Common myeloid progenitor, CD34-positive (primary cell): ENCODE data around the gene SP100.

Experiments used
- CTCF ChIA-PET: fragments of 350-600 bp; sonication (Branson Sonifier 250); formaldehyde crosslinking; loops from one replicate; lab custom pipeline; 2021; ENCODE audit warnings: antibody characterized with exemption; lab: Charles Lee
- POLR2A ChIA-PET: fragments of 350-600 bp; sonication (Branson Sonifier 250); formaldehyde crosslinking; loops from one replicate; lab custom pipeline; 2021; ENCODE audit warnings: antibody characterized with exemption; lab: Charles Lee
- DNase-seq, 3 donors: peaks; one replicate each; pipeline versions ENCODE4 v3.0.0 to v3.0.0-alpha.2; 2013
- H3K27ac ChIP-seq, 2 experiments: 1 replicate in 1 of 2; 2 replicates in 1 of 2; pipeline ENCODE4 v1.7.0; 2013; ENCODE audit warnings: inconsistent platforms in 2 of 2, low read length in 2 of 2, mild to moderate bottlenecking in 2 of 2, low read depth in 1 of 2, moderate library complexity in 1 of 2; ENCODE audit not compliant: severe bottlenecking in 2 of 2, insufficient read depth in 1 of 2, poor library complexity in 1 of 2
- H3K27me3 ChIP-seq, 5 experiments: replicated peaks in 2 of 5; 1 replicate in 3 of 5; 2 replicates in 2 of 5; pipeline versions ENCODE4 v1.6.1 to v1.7.0; 2013; ENCODE audit warnings: low read length in 4 of 5, mild to moderate bottlenecking in 2 of 5, moderate library complexity in 2 of 5, inconsistent platforms in 1 of 5; ENCODE audit not compliant: insufficient read depth in 5 of 5, control insufficient read depth in 4 of 5
- H3K36me3 ChIP-seq, 4 experiments: 1 replicate in 2 of 4; 2 replicates in 2 of 4; pipeline versions ENCODE4 v1.6.1 to v1.7.0; 2013; ENCODE audit warnings: low read length in 3 of 4, control low read depth in 1 of 4, mild to moderate bottlenecking in 1 of 4; ENCODE audit not compliant: control insufficient read depth in 4 of 4, insufficient read depth in 4 of 4
- H3K4me1 ChIP-seq, 4 experiments: 1 replicate in 3 of 4; 2 replicates in 1 of 4; pipeline versions ENCODE4 v1.6.1 to v1.7.1; 2013; ENCODE audit warnings: low read length in 3 of 4, mild to moderate bottlenecking in 3 of 4, control low read depth in 1 of 4, inconsistent platforms in 1 of 4, moderate library complexity in 1 of 4; ENCODE audit not compliant: control insufficient read depth in 4 of 4, insufficient read depth in 4 of 4; ENCODE audit errors: control extremely low read depth in 1 of 4
- H3K4me3 ChIP-seq, 7 experiments: 1 replicate in 4 of 7; 2 replicates in 3 of 7; pipeline versions ENCODE4 v1.5.1 to v1.7.0; 2013; ENCODE audit warnings: mild to moderate bottlenecking in 7 of 7, low read length in 6 of 7, moderate library complexity in 6 of 7, inconsistent platforms in 2 of 7, low read depth in 2 of 7, control low read depth in 1 of 7; ENCODE audit not compliant: insufficient read depth in 4 of 7, control insufficient read depth in 1 of 7; ENCODE audit errors: extremely low read depth in 1 of 7
- H3K9me3 ChIP-seq, 5 experiments: 1 replicate in 4 of 5; 2 replicates in 1 of 5; pipeline versions ENCODE4 v1.6.1 to v1.7.1; 2013; ENCODE audit warnings: low read length in 4 of 5, mild to moderate bottlenecking in 2 of 5, inconsistent platforms in 1 of 5, low read depth in 1 of 5, moderate library complexity in 1 of 5; ENCODE audit not compliant: control insufficient read depth in 4 of 5, insufficient read depth in 2 of 5; ENCODE audit errors: control extremely low read depth in 1 of 5
- WGBS: methylation state at CpG from one replicate; pipeline ENCODE4 v1.1.5; 2013; ENCODE audit not compliant: insufficient coverage; 5-methylcytosine and 5-hydroxymethylcytosine counted together

SP100 gene

DNA sequence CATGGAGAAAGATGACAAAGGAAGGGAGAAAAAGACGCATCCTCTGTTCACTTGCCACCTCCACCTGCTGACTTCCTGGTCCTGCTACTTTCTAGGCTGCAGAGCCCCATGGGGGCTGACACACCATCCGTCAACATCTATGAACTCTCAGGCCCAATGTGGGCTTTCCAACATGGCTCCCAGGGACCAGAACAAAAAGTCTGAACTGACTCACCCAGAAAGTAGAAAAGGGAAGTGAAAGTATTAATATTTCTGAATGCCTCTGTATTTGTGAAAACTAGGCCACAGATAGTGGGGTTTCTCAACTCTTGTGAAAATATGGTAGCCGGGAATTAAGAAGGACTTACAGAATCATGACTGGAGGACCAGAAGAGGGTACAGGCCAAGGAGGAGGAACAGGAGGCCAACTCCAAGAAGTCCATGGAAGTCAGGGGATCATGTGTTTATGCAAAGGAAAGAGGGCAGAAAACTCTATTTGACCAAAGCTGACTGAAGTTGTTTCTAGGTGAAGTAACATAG is 173.6 kb downstream of the SP100 start:
- DNase-seq = peak in 1 of 3 donors; percentile 36
- H3K27me3 ChIP-seq = no peaks in the 10 kb centered on the region
- CTCF ChIA-PET = no interaction called here
- 89% methylated on average over 1 of the region's 3 CpGs for WGBS
- no peak overlapping the region for H3K27ac ChIP-seq
- no peaks in the 10 kb centered on the region for H3K9me3 ChIP-seq
- POLR2A ChIA-PET = no interaction called here
- H3K4me1 ChIP-seq = peaks cover 0 to 17% (median 1%) of the 10 kb centered on the region in 4 experiments
- H3K4me3 ChIP-seq = no peak overlapping the region
- H3K36me3 ChIP-seq = no peaks in the 10 kb centered on the region

DNA sequence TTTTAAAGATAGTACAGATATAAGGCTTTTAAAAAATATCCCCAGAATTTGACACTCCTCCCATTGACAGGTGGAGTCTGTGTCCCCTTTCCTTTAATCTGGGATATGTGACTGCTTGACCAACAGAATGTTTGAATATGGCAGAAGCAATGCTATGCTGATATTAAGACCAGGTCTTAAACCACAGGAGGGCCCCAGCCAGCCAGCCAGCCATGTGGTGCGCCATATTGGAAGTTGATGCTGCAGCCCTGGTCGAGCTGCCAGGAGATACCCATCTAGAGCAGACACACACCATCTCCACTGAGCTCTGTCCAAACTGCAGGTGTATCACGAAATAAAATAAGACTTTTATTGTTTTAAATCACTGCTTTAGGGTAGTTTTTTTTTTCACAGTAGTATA is 174.3 kb downstream of the SP100 start:
- ChIA-PET CTCF (no interaction called here), POLR2A (interaction anchor here (0.7 kb wide), 1 partner anchor 666 kb away, joined by 3 read pairs; no protein-coding TSS in a partner anchor)
- no peaks in the 10 kb centered on the region for H3K36me3 ChIP-seq
- no peak overlapping the region for H3K4me3 ChIP-seq
- no peak overlapping the region for H3K27ac ChIP-seq
- DNase-seq = no peak
- no peaks in the 10 kb centered on the region for H3K27me3 ChIP-seq
- 93% methylated on average over 2 of the region's 3 CpGs for WGBS
- H3K4me1 ChIP-seq = peaks cover 0 to 17% (median 1%) of the 10 kb centered on the region in 4 experiments
- H3K9me3 ChIP-seq = no peaks in the 10 kb centered on the region

DNA sequence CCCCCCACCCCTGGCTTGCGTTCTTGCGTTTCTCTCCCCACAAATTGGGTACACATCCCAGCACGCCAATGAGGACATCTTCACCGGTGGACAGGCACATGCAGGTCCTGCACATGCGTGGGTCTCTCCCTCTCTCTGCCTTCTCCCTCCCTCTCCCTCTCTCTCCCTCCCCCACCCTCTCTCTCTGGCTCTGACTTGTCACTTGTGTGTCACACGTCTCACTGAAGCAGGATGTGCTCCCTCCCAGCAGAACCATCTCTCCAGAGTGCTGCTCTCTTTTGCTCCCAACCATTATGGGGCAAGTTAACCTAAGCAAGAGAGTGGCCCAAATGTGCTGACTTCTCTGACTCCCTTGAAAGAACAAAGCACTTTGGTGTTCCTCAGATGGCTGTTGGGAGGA is 175.8 kb downstream of the SP100 start:
- WGBS = 96% methylated on average over 6 of the region's 6 CpGs
- Histone ChIP-seq H3K4me3 (no peak overlapping the region), H3K4me1 (peaks cover 0 to 17% (median 1%) of the 10 kb centered on the region in 4 experiments), H3K27me3 (no peaks in the 10 kb centered on the region), H3K9me3 (no peaks in the 10 kb centered on the region), H3K27ac (no peak overlapping the region), H3K36me3 (no peaks in the 10 kb centered on the region)
- no peak for DNase-seq
- POLR2A ChIA-PET = no interaction called here
- CTCF ChIA-PET = no interaction called here

DNA sequence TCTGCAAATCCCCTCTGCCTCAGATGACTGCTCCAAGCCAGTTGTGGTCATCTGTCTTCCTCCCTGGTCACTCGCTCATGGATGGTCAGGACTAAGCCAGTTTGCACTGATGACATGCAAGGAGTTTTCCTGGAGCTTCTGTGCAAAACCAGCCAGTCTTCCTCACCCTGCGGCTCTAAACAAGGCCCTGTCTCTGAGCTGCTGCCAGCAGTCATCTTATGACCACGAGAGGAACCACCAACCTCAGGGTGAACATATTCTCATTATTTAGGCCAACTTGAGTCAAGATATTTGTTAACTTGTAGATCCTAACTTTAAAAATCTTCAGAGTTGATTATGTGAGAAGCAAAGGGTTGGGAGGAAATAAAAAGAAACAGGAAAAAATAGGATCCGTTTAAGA is 176.8 kb downstream of the SP100 start:
- 100% methylated on average over 1 of the region's 4 CpGs for WGBS
- Histone ChIP-seq H3K9me3 (no peaks in the 10 kb centered on the region), H3K27ac (no peak overlapping the region), H3K4me1 (peaks cover 0 to 17% (median 1%) of the 10 kb centered on the region in 4 experiments), H3K4me3 (no peak overlapping the region), H3K27me3 (no peaks in the 10 kb centered on the region), H3K36me3 (no peaks in the 10 kb centered on the region)
- ChIA-PET CTCF (no interaction called here), POLR2A (interaction anchor here (0.7 kb wide), 1 partner anchor 184 kb away, joined by 5 read pairs; no protein-coding TSS in a partner anchor)
- DNase-seq = peak in 2 of 3 donors; percentile 20 to 34
